Activated naive CD4-positive, alpha-beta T cell treated with anti-CD3 and anti-CD28 coated beads for 36 hours (primary cell): ENCODE measurements around the gene IGSF23. TPM values are rescaled to one million over a fixed set of nuclear protein-coding genes. Genes with fewer than 3 reads are reported as not detected.
"Not testable (repeated sequence)": the region's sequence is repeated elsewhere in the genome, so short reads cannot be mapped to it uniquely, and the experiment has no call there.

Source experiments
- CTCF ChIA-PET: fragments of 350-600 bp; sonication (Branson Sonifier 250); formaldehyde crosslinking; loops from one replicate; lab custom pipeline; 2021; ENCODE audit warnings: antibody characterized with exemption; lab: Charles Lee
- DNase-seq: peaks from one replicate; pipeline ENCODE4 v3.0.0-alpha.2; 2020
- H3K27ac Mint-ChIP-seq: one replicate; pipeline ENCODE4 v1.8.0; 2021; ENCODE audit warnings: mild to moderate bottlenecking, mixed read lengths
- H3K27me3 Mint-ChIP-seq: one replicate; pipeline ENCODE4 v1.8.0; 2021; ENCODE audit warnings: low read depth, mixed read lengths
- H3K36me3 Mint-ChIP-seq: one replicate; pipeline ENCODE4 v1.8.0; 2021; ENCODE audit warnings: low read depth, mixed read lengths
- H3K4me1 Mint-ChIP-seq: one replicate; pipeline ENCODE4 v1.8.0; 2021; ENCODE audit warnings: low read depth, mixed read lengths
- H3K4me3 Mint-ChIP-seq: one replicate; pipeline ENCODE4 v1.8.0; 2021; ENCODE audit warnings: mild to moderate bottlenecking, moderate library complexity, mixed read lengths
- H3K9me3 Mint-ChIP-seq: one replicate; pipeline ENCODE4 v1.8.0; 2021; ENCODE audit warnings: mixed read lengths
- intact Hi-C: fragments of 100-400 bp; cut with micrococcal nuclease; formaldehyde crosslinking; loops from one replicate; pipeline ENCODE4 v1.15.1; 2023
- total RNA-seq, 2 experiments: library from RNA; stranded (reverse); gene quantifications; one replicate each; pipeline ENCODE4 v1.2.3, GENCODE V29; 2021

Gene IGSF23
- total RNA-seq, 2 experiments from 2014 or later: not detected

DNA sequence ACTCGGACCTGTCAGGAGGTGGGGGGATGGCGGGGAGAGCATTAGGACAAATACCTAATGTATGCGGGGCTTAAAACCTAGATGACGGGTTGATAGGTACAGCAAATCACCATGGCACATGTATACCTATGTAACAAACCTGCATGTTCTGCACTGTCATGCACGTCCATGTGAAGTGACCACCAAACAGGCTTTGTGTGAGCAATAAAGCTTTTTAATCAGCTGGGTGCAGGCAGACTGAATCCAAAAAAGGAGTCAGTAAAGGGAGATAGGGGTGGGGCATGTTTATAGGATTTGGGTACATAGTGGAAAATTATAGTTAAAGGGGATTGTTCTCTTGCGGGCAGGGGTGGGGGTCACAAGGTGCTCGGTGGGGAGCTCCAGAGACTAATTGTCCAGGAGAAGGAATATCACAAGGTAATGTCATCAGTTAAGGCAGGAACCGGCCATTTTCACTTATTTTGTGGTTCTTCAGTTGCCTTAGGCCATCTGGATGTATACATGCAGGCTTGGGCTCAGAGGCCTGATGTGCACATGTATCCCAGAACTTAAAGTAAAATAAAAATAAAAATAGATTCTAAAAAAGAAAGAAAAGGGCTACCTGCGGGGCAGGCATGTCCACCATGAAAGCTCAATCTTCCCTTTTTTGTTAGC, 21.9 kb upstream of the IGSF23 start:
- H3K9me3 Mint-ChIP-seq, H3K4me3 Mint-ChIP-seq, intact Hi-C loops, H3K27ac Mint-ChIP-seq, H3K36me3 Mint-ChIP-seq, H3K27me3 Mint-ChIP-seq, DNase-seq: not testable (repeated sequence)
- peaks cover 18% of the 10 kb centered on the region for H3K4me1 Mint-ChIP-seq
- CTCF ChIA-PET: interaction anchor here (0.6 kb wide), 2 partner anchors 27 to 33 kb away, joined by 3 to 4 read pairs; no protein-coding TSS in a partner anchor

GRCh38 chr19:44592451-44592890, 20.9 kb upstream of the IGSF23 start:
- H3K27me3 Mint-ChIP-seq: peaks cover 7% of the 10 kb centered on the region
- H3K36me3 Mint-ChIP-seq: no peaks in the 10 kb centered on the region
- CTCF ChIA-PET: interaction anchor here (1.0 kb wide), 1 partner anchor 62 kb away, joined by 3 read pairs; no protein-coding TSS in a partner anchor
- intact Hi-C loops: no loop called here
- DNase-seq: no peak
- H3K27ac Mint-ChIP-seq: no peak overlapping the region
- H3K4me3 Mint-ChIP-seq: no peak overlapping the region
- H3K9me3 Mint-ChIP-seq: peaks cover 2% of the 10 kb centered on the region
- peaks cover 12% of the 10 kb centered on the region for H3K4me1 Mint-ChIP-seq

DNA sequence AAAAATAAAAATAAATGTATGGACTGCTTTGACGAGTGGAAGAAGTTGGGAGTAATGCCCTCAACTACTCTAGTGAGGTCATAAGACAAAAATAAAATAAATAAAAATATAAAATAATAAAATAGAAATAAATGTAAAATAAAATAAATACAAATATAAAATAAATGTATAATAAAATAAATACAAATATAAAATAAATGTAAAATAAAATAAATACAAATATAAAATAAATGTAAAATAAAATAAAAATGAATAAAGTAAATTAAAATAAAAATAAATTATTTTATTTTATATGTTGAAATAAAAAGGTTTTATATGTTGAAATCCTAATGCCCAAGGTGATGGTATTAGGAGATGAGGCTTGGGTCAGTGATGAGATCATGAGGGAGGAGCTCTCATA, 20.1 kb upstream of the IGSF23 start:
- CTCF ChIA-PET: interaction anchor here (1.0 kb wide), 1 partner anchor 61 kb away, joined by 3 read pairs; no protein-coding TSS in a partner anchor
- intact Hi-C loops: no loop called here
- Mint-ChIP-seq H3K4me3 (no peak overlapping the region), H3K27me3 (peaks cover 7% of the 10 kb centered on the region), H3K27ac (no peak overlapping the region), H3K36me3 (no peaks in the 10 kb centered on the region), H3K9me3 (peaks cover 5% of the 10 kb centered on the region), H3K4me1 (peaks cover 6% of the 10 kb centered on the region)
- DNase-seq: no peak

- H3K4me3 Mint-ChIP-seq, H3K9me3 Mint-ChIP-seq, intact Hi-C loops, H3K36me3 Mint-ChIP-seq, H3K4me1 Mint-ChIP-seq, H3K27ac Mint-ChIP-seq, H3K27me3 Mint-ChIP-seq, CTCF ChIA-PET, DNase-seq: not testable (repeated sequence)
These were observed 19.5 kb upstream of the IGSF23 start for GRCh38 chr19:44593866-44594266.

GRCh38 chr19:44596428-44597130, 16.8 kb upstream of the IGSF23 start:
- Mint-ChIP-seq H3K4me3 (no peak overlapping the region), H3K27ac (no peak overlapping the region), H3K36me3 (no peaks in the 10 kb centered on the region), H3K27me3 (peaks cover 7% of the 10 kb centered on the region), H3K4me1 (no peaks in the 10 kb centered on the region), H3K9me3 (peaks cover 5% of the 10 kb centered on the region)
- intact Hi-C loops: no loop called here
- DNase-seq: no peak
- CTCF ChIA-PET: no interaction called here

GRCh38 chr19:44597131-44597491, 16.3 kb upstream of the IGSF23 start:
- CTCF ChIA-PET: no interaction called here

DNA sequence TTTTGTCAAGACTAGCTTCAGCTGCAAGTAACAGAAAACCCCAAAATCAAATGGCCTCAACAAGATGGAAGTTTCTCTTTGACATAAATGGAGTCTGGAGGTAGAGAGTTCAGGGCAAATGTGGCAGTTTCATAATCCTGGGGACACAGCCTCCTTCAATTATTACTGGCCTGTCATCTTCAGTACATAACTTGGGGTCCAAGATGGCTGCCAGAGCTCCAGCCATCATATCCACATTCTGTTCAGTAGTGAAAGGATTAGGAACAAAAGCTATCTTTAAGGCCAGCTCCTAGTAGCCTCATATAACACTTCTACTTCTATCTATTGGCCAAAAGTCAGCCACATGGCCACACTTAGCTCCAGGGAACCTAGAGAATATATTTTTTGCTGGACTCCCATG, 15.0 kb upstream of the IGSF23 start:
- no peak overlapping the region for H3K4me3 Mint-ChIP-seq
- H3K27ac Mint-ChIP-seq: no peak overlapping the region
- CTCF ChIA-PET: no interaction called here
- intact Hi-C loops: no loop called here
- peaks cover 7% of the 10 kb centered on the region for H3K27me3 Mint-ChIP-seq
- DNase-seq: no peak
- H3K36me3 Mint-ChIP-seq: no peaks in the 10 kb centered on the region
- H3K9me3 Mint-ChIP-seq: peaks cover 5% of the 10 kb centered on the region
- no peaks in the 10 kb centered on the region for H3K4me1 Mint-ChIP-seq

More at GRCh38 chr19:44597131-44597491, 16.3 kb upstream of the IGSF23 start:
- no peak for DNase-seq
- intact Hi-C loops: no loop called here
- Mint-ChIP-seq H3K4me3 (no peak overlapping the region), H3K27me3 (peaks cover 7% of the 10 kb centered on the region), H3K9me3 (peaks cover 5% of the 10 kb centered on the region), H3K36me3 (no peaks in the 10 kb centered on the region), H3K27ac (no peak overlapping the region), H3K4me1 (no peaks in the 10 kb centered on the region)

- no peaks in the 10 kb centered on the region for H3K4me1 Mint-ChIP-seq
- no peak overlapping the region for H3K27ac Mint-ChIP-seq
- intact Hi-C loops: no loop called here
- H3K27me3 Mint-ChIP-seq: peaks cover 7% of the 10 kb centered on the region
- CTCF ChIA-PET: no interaction called here
- DNase-seq: no peak
- H3K36me3 Mint-ChIP-seq: no peaks in the 10 kb centered on the region
- no peak overlapping the region for H3K4me3 Mint-ChIP-seq
- peaks cover 5% of the 10 kb centered on the region for H3K9me3 Mint-ChIP-seq
These were observed 14.5 kb upstream of the IGSF23 start for GRCh38 chr19:44598880-44599279.

DNA sequence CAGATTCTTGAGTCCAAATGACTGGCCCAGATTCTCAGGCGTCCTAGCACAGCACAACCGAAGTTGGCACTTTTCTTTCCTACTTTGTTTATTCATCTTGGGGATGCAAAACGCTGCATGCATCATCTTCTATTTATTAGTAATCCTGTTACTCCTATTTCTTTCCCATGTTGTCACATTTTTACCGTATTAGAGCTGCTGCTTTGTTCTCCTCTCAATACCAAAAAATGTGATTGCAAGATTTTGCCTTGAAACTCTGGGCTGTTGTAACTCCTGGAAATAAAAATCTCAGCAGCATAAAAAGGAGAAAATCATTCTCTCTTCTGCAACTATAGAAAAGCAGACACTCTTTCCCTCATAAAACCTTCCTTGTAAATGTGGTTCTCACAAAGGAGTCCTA, 12.9 kb upstream of the IGSF23 start:
- DNase-seq: no peak
- Mint-ChIP-seq H3K27me3 (peaks cover 7% of the 10 kb centered on the region), H3K27ac (no peak overlapping the region), H3K4me3 (no peak overlapping the region), H3K9me3 (peaks cover 5% of the 10 kb centered on the region), H3K36me3 (no peaks in the 10 kb centered on the region), H3K4me1 (no peaks in the 10 kb centered on the region)
- CTCF ChIA-PET: interaction anchor here (1.0 kb wide), 1 partner anchor 30 kb away, joined by 3 read pairs; no protein-coding TSS in a partner anchor
- intact Hi-C loops: no loop called here

DNA sequence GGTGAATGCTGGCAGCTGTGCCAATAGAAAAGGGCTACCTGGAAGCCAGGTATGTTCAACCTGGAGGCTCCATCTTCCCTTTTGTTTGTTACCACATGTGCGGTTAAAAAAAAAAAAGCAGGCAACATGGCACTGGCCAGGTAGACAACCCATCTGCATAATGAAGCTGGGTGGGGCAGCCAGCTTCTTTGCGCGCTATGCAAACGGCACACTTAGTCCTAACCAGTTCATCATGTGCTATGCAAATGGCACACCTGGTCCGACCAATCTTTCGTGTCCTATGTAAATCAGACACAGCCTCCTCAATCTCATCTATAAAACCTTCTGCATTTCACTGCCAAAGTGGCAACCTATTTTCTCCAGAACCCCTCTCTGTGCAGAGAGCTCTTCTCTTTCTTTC, 11.3 kb upstream of the IGSF23 start:
- no peak for DNase-seq
- Mint-ChIP-seq H3K36me3 (no peaks in the 10 kb centered on the region), H3K4me1 (peaks cover 6% of the 10 kb centered on the region), H3K9me3 (peaks cover 3% of the 10 kb centered on the region), H3K27ac (no peak overlapping the region), H3K27me3 (no peaks in the 10 kb centered on the region), H3K4me3 (no peak overlapping the region)
- CTCF ChIA-PET: interaction anchor here (0.6 to 0.9 kb wide), 2 partner anchors 12 to 899 kb away, joined by 3 to 4 read pairs; no protein-coding TSS in a partner anchor
- intact Hi-C loops: no loop called here

- H3K4me1 Mint-ChIP-seq: peaks cover 16% of the 10 kb centered on the region
- H3K27me3 Mint-ChIP-seq: no peaks in the 10 kb centered on the region
- no peak overlapping the region for H3K4me3 Mint-ChIP-seq
- H3K36me3 Mint-ChIP-seq: no peaks in the 10 kb centered on the region
- no peak overlapping the region for H3K27ac Mint-ChIP-seq
- intact Hi-C loops: no loop called here
- no peaks in the 10 kb centered on the region for H3K9me3 Mint-ChIP-seq
- CTCF ChIA-PET: interaction anchor here (0.6 kb wide), 1 partner anchor 1178 kb away, joined by 3 read pairs; no protein-coding TSS in a partner anchor
- DNase-seq: no peak
These were observed 10.0 kb upstream of the IGSF23 start for GRCh38 chr19:44603201-44603945.

DNA sequence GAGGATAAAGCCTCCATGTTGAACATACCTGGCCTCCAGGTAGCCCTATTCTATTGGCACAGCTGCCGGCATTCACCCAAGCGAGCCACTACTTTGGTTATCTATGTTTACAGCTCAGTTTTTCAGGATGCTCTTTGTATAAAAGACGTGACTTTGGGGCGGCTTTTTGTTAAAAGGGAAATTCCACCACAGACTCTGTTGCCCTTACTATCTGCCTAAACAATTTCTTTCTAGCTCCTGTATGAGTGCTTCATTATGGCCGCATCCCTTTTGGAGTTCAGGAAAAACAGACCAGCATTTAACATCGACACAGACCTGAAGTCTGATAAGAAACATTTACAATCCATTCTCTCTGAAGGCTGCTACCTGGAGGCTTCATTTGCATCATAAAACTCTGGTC, 9.1 kb upstream of the IGSF23 start:
- H3K4me3 Mint-ChIP-seq: no peak overlapping the region
- H3K27me3 Mint-ChIP-seq: no peaks in the 10 kb centered on the region
- no peaks in the 10 kb centered on the region for H3K9me3 Mint-ChIP-seq
- peaks cover 16% of the 10 kb centered on the region for H3K4me1 Mint-ChIP-seq
- H3K36me3 Mint-ChIP-seq: no peaks in the 10 kb centered on the region
- CTCF ChIA-PET: no interaction called here
- intact Hi-C loops: no loop called here
- DNase-seq: no peak
- no peak overlapping the region for H3K27ac Mint-ChIP-seq
